Liver (tissue), 9 donors: Measurements from ENCODE around the gene TMEM154. TPM values are rescaled to one million over a fixed set of nuclear protein-coding genes. Genes with fewer than 3 reads are reported as not detected.

ENCODE experiments used
- DNase-seq: peaks from one replicate; pipeline ENCODE4 v3.0.0-alpha.2; 2017; ENCODE audit warnings: low spot score
- H3K27ac ChIP-seq, 2 donors: one replicate each; pipeline ENCODE4 v1.7.0; 2013; ENCODE audit warnings: inconsistent platforms in 2 of 2, low read length in 2 of 2, control low read depth in 1 of 2, low read depth in 1 of 2, mild to moderate bottlenecking in 1 of 2
- H3K27me3 ChIP-seq, 4 donors: one replicate each; pipeline versions ENCODE4 v1.6.1 to v1.7.0; 2013; ENCODE audit warnings: low read length in 3 of 4, inconsistent platforms in 1 of 4, mild to moderate bottlenecking in 1 of 4, moderate library complexity in 1 of 4; ENCODE audit not compliant: control insufficient read depth in 4 of 4, insufficient read depth in 4 of 4
- H3K36me3 ChIP-seq, 4 donors: one replicate each; pipeline versions ENCODE4 v1.6.1 to v1.7.0; 2013; ENCODE audit warnings: low read length in 3 of 4, mild to moderate bottlenecking in 3 of 4, low read depth in 1 of 4, moderate library complexity in 1 of 4; ENCODE audit not compliant: control insufficient read depth in 4 of 4, insufficient read depth in 3 of 4
- H3K4me1 ChIP-seq, 4 donors: one replicate each; pipeline versions ENCODE4 v1.6.1 to v1.7.0; 2013; ENCODE audit warnings: low read length in 3 of 4, mild to moderate bottlenecking in 3 of 4, moderate library complexity in 1 of 4; ENCODE audit not compliant: control insufficient read depth in 4 of 4, insufficient read depth in 4 of 4
- H3K4me3 ChIP-seq, 3 donors: one replicate each; pipeline versions ENCODE4 v1.6.1 to v1.7.0; 2013; ENCODE audit warnings: low read length in 3 of 3, control low read depth in 1 of 3, low read depth in 1 of 3, mild to moderate bottlenecking in 1 of 3
- H3K9ac ChIP-seq, 2 donors: one replicate each; pipeline ENCODE4 v1.7.0; 2013; ENCODE audit warnings: low read length in 2 of 2, mild to moderate bottlenecking in 2 of 2, moderate library complexity in 2 of 2, control low read depth in 1 of 2, low read depth in 1 of 2
- H3K9me3 ChIP-seq, 4 donors: one replicate each; pipeline versions ENCODE4 v1.6.1 to v1.7.0; 2013; ENCODE audit warnings: low read length in 3 of 4; ENCODE audit not compliant: control insufficient read depth in 4 of 4
- HNF4A ChIP-seq, 2 donors: conservative IDR thresholded peaks; 2 replicates each; pipeline ENCODE4 v1.6.1; 2016; ENCODE audit warnings: antibody characterized with exemption in 2 of 2, mild to moderate bottlenecking in 2 of 2
- JUND ChIP-seq, 2 donors: IDR thresholded peaks; 2 replicates each; pipeline ENCODE4 v1.6.1; 2016; ENCODE audit warnings: antibody characterized with exemption in 2 of 2
- NR2F2 ChIP-seq: IDR thresholded peaks from 2 replicates; pipeline ENCODE4 v1.6.1; 2016; ENCODE audit warnings: antibody characterized with exemption
- RAD21 ChIP-seq, 2 donors: IDR thresholded peaks; 2 replicates each; pipeline ENCODE4 v1.6.1; 2016; ENCODE audit warnings: antibody characterized with exemption in 2 of 2, mild to moderate bottlenecking in 2 of 2
- SP1 ChIP-seq: IDR thresholded peaks from 2 replicates; pipeline ENCODE4 v1.6.1; 2018; ENCODE audit warnings: antibody characterized with exemption, mild to moderate bottlenecking
- YY1 ChIP-seq: IDR thresholded peaks from 2 replicates; pipeline ENCODE4 v1.6.1; 2016; ENCODE audit warnings: antibody characterized with exemption, mild to moderate bottlenecking
- WGBS: extraction: QIAGEN DNeasy Blood & Tissue Kit; methylation state at CpG from one replicate; pipeline ENCODE4 v1.1.7; 2013; 5-methylcytosine and 5-hydroxymethylcytosine counted together
- polyA plus RNA-seq, 2 donors: library from polyadenylated mRNA; stranded (reverse) in 1 of 2; unstranded in 1 of 2; fragments of 200-250 nt in 1 of 2; fragments of >200 nt in 1 of 2; fragmentation: Nextera tagmentation in 1 of 2; extraction: Ambion mirVana in 1 of 2; gene quantifications; one replicate each; pipeline versions ENCODE4 v1.2.1 to v1.2.3, GENCODE V29; 2013 to 2015
- total RNA-seq, 2 donors: library from RNA; depleted of rRNA; stranded (reverse); fragments of >200 nt; gene quantifications; one replicate each; pipeline ENCODE4 v1.2.3, GENCODE V29; 2014
- TF ChIP-seq, protein P1 (sequence below): IDR thresholded peaks from 2 replicates; pipeline ENCODE4 v1.6.1; 2016; ENCODE audit warnings: antibody characterized with exemption
- TF ChIP-seq, protein P2 (sequence below): fragments of 150-350 bp; IDR thresholded peaks from 2 replicates; pipeline ENCODE4 v1.5.1; 2017; ENCODE audit warnings: improper control_type of control experiment, low read depth, low read length; ENCODE audit not compliant: missing input control
- TF ChIP-seq, protein P3 (sequence below): IDR thresholded peaks from 2 replicates; pipeline ENCODE4 v1.6.1; 2016; ENCODE audit warnings: antibody characterized with exemption, mild to moderate bottlenecking
- donor health status: healthy.
- donor health status: healthy.
- donor health status: healthy.
- donor health status: healthy.
- donor health status: healthy.

Gene TMEM154
- total and polyA plus RNA-seq, 4 donors, result 0.32 to 4.4 (median 2.3) TPM

DNA sequence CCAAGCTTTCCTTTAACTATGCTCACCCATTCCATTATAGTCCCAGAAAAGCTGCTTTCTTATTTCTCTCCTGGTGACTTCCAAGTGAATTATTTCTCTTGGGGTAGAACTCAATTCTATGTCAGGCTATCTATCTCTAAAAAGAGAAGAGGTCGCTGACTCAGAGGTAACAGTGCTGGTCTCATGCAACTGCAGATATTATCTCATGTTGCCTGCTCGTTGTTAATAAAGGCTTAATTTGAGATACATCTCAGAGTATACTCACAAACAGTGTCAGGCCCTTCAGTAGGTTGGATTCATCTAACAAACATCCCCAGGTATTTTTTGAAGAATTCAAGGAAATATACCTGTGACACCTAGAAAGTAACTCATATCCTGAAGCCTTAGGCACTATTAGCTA lies 2.7 kb downstream of the TMEM154 start:
- DNase-seq, result no peak
- TF ChIP-seq, protein P1, sequence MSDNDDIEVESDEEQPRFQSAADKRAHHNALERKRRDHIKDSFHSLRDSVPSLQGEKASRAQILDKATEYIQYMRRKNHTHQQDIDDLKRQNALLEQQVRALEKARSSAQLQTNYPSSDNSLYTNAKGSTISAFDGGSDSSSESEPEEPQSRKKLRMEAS, result no peak
- TF ChIP-seq SP1 (no peak), JUND (IDR thresholded peaks at IDR 0.05) (no peak), HNF4A (conservative IDR thresholded peaks at IDR 0.05) (no peak), YY1 (no peak)
- TF ChIP-seq, protein P2, sequence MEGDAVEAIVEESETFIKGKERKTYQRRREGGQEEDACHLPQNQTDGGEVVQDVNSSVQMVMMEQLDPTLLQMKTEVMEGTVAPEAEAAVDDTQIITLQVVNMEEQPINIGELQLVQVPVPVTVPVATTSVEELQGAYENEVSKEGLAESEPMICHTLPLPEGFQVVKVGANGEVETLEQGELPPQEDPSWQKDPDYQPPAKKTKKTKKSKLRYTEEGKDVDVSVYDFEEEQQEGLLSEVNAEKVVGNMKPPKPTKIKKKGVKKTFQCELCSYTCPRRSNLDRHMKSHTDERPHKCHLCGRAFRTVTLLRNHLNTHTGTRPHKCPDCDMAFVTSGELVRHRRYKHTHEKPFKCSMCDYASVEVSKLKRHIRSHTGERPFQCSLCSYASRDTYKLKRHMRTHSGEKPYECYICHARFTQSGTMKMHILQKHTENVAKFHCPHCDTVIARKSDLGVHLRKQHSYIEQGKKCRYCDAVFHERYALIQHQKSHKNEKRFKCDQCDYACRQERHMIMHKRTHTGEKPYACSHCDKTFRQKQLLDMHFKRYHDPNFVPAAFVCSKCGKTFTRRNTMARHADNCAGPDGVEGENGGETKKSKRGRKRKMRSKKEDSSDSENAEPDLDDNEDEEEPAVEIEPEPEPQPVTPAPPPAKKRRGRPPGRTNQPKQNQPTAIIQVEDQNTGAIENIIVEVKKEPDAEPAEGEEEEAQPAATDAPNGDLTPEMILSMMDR, result no peak
- no peaks in the 10 kb centered on the region for H3K36me3 ChIP-seq
- H3K4me1 ChIP-seq, result peaks cover 0 to 27% (median 20%) of the 10 kb centered on the region in 4 donors
- H3K27ac ChIP-seq, result no peak overlapping the region
- no peaks in the 10 kb centered on the region for H3K27me3 ChIP-seq
- H3K9me3 ChIP-seq, result no peaks in the 10 kb centered on the region
- H3K9ac ChIP-seq, result no peak overlapping the region
- WGBS, result 90% methylated on average over 2 of the region's 2 CpGs
- H3K4me3 ChIP-seq, result no peak overlapping the region

DNA sequence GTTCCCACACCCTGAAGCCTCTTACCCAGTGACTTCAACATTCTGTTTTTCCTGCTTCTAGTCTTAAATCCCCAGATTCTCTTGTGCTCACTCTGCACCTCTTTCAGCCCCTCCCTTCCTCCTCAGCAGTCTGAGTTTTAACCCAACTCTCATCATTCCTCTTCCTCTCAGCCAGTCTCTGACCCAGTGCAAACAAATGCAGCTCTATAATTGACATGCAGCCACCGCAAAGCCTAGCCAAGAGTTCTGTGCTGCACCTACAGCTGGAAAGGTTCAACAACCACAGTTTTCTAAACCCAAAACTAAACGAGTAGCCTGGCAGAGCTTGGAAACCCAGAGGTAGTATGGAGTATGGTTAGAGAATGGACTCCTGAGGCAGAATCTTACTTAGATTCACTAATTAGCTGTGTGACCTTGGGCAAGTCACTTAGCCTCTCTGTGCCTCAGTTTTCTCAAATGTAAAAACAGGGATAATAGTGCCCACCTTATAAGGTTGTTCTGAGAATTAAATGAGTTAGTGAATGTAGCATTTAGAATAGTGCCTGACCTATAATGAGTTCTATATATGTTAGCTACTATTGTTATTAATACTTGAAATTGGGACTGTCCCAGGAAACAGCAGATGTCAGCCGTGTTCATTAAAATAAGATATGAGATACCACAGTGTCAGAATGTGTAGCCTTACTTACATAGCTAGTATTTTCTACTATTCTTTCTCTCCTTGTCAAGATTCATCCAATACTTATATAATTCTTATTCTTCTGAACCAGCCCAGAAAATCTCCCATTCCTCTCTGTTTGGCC lies 3.5 kb downstream of the TMEM154 start:
- no peak for DNase-seq
- Histone ChIP-seq H3K36me3 (no peaks in the 10 kb centered on the region), H3K27ac (no peak overlapping the region), H3K9ac (no peak overlapping the region), H3K27me3 (no peaks in the 10 kb centered on the region), H3K4me1 (peaks cover 0 to 27% (median 21%) of the 10 kb centered on the region in 4 donors), H3K4me3 (no peak overlapping the region), H3K9me3 (no peaks in the 10 kb centered on the region)
- no peak for TF ChIP-seq NR2F2
- 48% methylated on average over 3 of the region's 3 CpGs for whole genome bisulfite sequencing

DNA sequence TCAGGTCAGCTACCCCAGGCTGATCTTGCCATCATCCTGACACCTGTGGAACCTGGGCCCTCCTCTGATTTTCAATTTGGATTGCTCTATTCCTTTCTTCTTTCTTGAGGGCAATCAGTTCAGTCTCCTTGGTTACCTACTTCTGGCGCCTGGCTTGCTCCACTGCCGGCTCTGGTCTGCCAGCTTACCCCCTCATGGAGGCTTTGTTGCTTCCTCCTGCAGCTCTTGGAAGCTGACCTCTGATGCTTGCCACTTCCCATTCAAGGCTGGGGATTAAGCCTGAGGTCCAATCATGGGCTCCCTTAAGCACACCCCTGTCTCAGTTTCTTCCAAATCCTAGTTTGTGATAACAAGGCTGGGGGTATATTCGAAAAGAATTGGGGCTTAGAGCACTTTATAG lies 5.4 kb downstream of the TMEM154 start:
- no peak overlapping the region for H3K27ac ChIP-seq
- H3K4me1 ChIP-seq, result peaks cover 0 to 19% (median 15%) of the 10 kb centered on the region in 4 donors
- TF ChIP-seq RAD21 (IDR thresholded peaks at IDR 0.05), result no peak
- TF ChIP-seq, protein P3, sequence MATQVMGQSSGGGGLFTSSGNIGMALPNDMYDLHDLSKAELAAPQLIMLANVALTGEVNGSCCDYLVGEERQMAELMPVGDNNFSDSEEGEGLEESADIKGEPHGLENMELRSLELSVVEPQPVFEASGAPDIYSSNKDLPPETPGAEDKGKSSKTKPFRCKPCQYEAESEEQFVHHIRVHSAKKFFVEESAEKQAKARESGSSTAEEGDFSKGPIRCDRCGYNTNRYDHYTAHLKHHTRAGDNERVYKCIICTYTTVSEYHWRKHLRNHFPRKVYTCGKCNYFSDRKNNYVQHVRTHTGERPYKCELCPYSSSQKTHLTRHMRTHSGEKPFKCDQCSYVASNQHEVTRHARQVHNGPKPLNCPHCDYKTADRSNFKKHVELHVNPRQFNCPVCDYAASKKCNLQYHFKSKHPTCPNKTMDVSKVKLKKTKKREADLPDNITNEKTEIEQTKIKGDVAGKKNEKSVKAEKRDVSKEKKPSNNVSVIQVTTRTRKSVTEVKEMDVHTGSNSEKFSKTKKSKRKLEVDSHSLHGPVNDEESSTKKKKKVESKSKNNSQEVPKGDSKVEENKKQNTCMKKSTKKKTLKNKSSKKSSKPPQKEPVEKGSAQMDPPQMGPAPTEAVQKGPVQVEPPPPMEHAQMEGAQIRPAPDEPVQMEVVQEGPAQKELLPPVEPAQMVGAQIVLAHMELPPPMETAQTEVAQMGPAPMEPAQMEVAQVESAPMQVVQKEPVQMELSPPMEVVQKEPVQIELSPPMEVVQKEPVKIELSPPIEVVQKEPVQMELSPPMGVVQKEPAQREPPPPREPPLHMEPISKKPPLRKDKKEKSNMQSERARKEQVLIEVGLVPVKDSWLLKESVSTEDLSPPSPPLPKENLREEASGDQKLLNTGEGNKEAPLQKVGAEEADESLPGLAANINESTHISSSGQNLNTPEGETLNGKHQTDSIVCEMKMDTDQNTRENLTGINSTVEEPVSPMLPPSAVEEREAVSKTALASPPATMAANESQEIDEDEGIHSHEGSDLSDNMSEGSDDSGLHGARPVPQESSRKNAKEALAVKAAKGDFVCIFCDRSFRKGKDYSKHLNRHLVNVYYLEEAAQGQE, result no peak
- H3K9ac ChIP-seq, result no peak overlapping the region
- no peaks in the 10 kb centered on the region for H3K9me3 ChIP-seq
- H3K4me3 ChIP-seq, result no peak overlapping the region
- no peaks in the 10 kb centered on the region for H3K27me3 ChIP-seq
- H3K36me3 ChIP-seq, result no peaks in the 10 kb centered on the region
- DNase-seq, result no peak
- WGBS, result 93% methylated on average over 3 of the region's 3 CpGs
